ENCODE results near the gene ATP10B.

GRCh38 chr5:160847526-160848085 is 4.4 kb downstream of the ATP10B start:
- no peak for TF ChIP-seq CTCF (IDR thresholded peaks at IDR 0.05)
- no peak for TF ChIP-seq POLR2A (IDR thresholded peaks at IDR 0.05)

All from adrenal gland (tissue), 5 donors.